Right kidney (tissue), 1 donor: ENCODE data around the gene FAM83D.

Source experiments
- DNase-seq: peaks from one replicate; pipeline ENCODE4 v3.0.0-alpha.2; 2016

FAM83D gene

GRCh38 chr20:38894091-38894847, 31.9 kb upstream of the FAM83D start:
- peak; percentile 15 for DNase-seq

- no peak for DNase-seq
Measured at GRCh38 chr20:38895098-38895949, 30.9 kb upstream of the FAM83D start.

- DNase-seq: no peak
Measured at GRCh38 chr20:38896009-38896594, 30.1 kb upstream of the FAM83D start.

- no peak for DNase-seq
Measured at GRCh38 chr20:38897267-38897666, 28.9 kb upstream of the FAM83D start.

GRCh38 chr20:38900606-38901005, 25.6 kb upstream of the FAM83D start:
- no peak for DNase-seq

- no peak for DNase-seq
Measured at GRCh38 chr20:38902601-38903000, 23.6 kb upstream of the FAM83D start.

GRCh38 chr20:38903335-38903734, 22.9 kb upstream of the FAM83D start:
- DNase-seq: no peak

GRCh38 chr20:38905375-38905774, 20.8 kb upstream of the FAM83D start:
- no peak for DNase-seq

- DNase-seq: no peak
Measured at GRCh38 chr20:38907918-38908677, 18.1 kb upstream of the FAM83D start.

GRCh38 chr20:38915355-38915754, 10.9 kb upstream of the FAM83D start:
- no peak for DNase-seq

GRCh38 chr20:38917657-38918056, 8.6 kb upstream of the FAM83D start:
- no peak for DNase-seq

GRCh38 chr20:38918172-38918571, 8.0 kb upstream of the FAM83D start:
- DNase-seq: no peak

GRCh38 chr20:38919683-38920082, 6.5 kb upstream of the FAM83D start:
- DNase-seq: no peak

- no peak for DNase-seq
Measured at GRCh38 chr20:38920411-38920810, 5.8 kb upstream of the FAM83D start.

- DNase-seq: no peak
Measured at GRCh38 chr20:38920851-38921250, 5.4 kb upstream of the FAM83D start.

- no peak for DNase-seq
Measured at GRCh38 chr20:38924718-38925117, 1.5 kb upstream of the FAM83D start.

GRCh38 chr20:38926934-38927616, 858 bp downstream of the FAM83D start:
- DNase-seq: no peak

GRCh38 chr20:38927902-38928578, 1.8 kb downstream of the FAM83D start:
- DNase-seq: no peak

- no peak for DNase-seq
Measured at GRCh38 chr20:38930242-38930569, 4.0 kb downstream of the FAM83D start.

- no peak for DNase-seq
Measured at GRCh38 chr20:38931984-38932383, 5.8 kb downstream of the FAM83D start.

- no peak for DNase-seq
Measured at GRCh38 chr20:38932457-38933120, 6.4 kb downstream of the FAM83D start.
